Measurements from ENCODE around the gene CDC14B. TPM values are rescaled to one million over a fixed set of nuclear protein-coding genes. Genes with fewer than 3 reads are reported as not detected.

CDC14B gene
- polyA plus RNA-seq, 1 donor, result 18.7 TPM

- WGBS (ENCODE audit: insufficient coverage, low lambda C conversion rate), result no CpG with 5 or more reads among the region's 8 CpGs
- Histone ChIP-seq H3K27ac (ENCODE audit: low read length) (no peak overlapping the region), H3K27me3 (ENCODE audit: control insufficient read depth, insufficient read depth, low read length) (no peaks in the 10 kb centered on the region), H3K36me3 (ENCODE audit: control insufficient read depth, insufficient read depth, low read length) (no peaks in the 10 kb centered on the region), H3K4me1 (ENCODE audit: control insufficient read depth, insufficient read depth, low read length) (no peaks in the 10 kb centered on the region), H3K4me3 (ENCODE audit: low read length) (no peak overlapping the region), H3K9me3 (ENCODE audit: control insufficient read depth, low read depth, low read length) (no peaks in the 10 kb centered on the region)
- DNase-seq, result no peak
Measured at GRCh38 chr9:96461336-96461735, 158.3 kb downstream of the CDC14B start.

GRCh38 chr9:96460882-96461281, 158.8 kb downstream of the CDC14B start:
- Histone ChIP-seq H3K36me3 (ENCODE audit: control insufficient read depth, insufficient read depth, low read length) (no peaks in the 10 kb centered on the region), H3K4me3 (ENCODE audit: low read length) (no peak overlapping the region), H3K4me1 (ENCODE audit: control insufficient read depth, insufficient read depth, low read length) (no peaks in the 10 kb centered on the region), H3K27ac (ENCODE audit: low read length) (no peak overlapping the region), H3K27me3 (ENCODE audit: control insufficient read depth, insufficient read depth, low read length) (no peaks in the 10 kb centered on the region), H3K9me3 (ENCODE audit: control insufficient read depth, low read depth, low read length) (no peaks in the 10 kb centered on the region)
- DNase-seq, result no peak

DNA sequence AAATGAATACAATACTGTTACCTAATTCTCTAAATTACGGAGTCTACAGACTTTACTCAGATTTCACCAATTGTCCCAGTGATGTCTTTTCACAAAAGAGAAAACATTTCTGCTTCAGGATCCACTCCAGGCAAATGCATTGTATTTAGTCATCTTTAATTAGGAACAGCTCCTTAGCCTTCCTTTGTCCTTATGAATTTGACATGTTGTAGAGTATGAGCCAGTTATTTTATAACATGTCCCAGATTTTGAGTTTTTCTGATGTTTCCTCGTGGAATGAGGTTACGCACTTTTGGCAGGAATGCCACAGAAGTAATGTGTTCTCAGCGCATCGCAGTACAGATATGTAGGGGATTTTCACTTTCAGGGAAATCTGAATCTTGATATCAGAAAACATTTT, 159.2 kb downstream of the CDC14B start:
- DNase-seq, result no peak
- WGBS (ENCODE audit: insufficient coverage, low lambda C conversion rate), result no CpG with 5 or more reads among the region's 5 CpGs
- no peak overlapping the region for H3K27ac ChIP-seq (ENCODE audit: low read length)
- no peaks in the 10 kb centered on the region for H3K9me3 ChIP-seq (ENCODE audit: control insufficient read depth, low read depth, low read length)
- H3K4me1 ChIP-seq (ENCODE audit: control insufficient read depth, insufficient read depth, low read length), result no peaks in the 10 kb centered on the region
- no peaks in the 10 kb centered on the region for H3K36me3 ChIP-seq (ENCODE audit: control insufficient read depth, insufficient read depth, low read length)
- H3K27me3 ChIP-seq (ENCODE audit: control insufficient read depth, insufficient read depth, low read length), result no peaks in the 10 kb centered on the region
- H3K4me3 ChIP-seq (ENCODE audit: low read length), result no peak overlapping the region

DNA sequence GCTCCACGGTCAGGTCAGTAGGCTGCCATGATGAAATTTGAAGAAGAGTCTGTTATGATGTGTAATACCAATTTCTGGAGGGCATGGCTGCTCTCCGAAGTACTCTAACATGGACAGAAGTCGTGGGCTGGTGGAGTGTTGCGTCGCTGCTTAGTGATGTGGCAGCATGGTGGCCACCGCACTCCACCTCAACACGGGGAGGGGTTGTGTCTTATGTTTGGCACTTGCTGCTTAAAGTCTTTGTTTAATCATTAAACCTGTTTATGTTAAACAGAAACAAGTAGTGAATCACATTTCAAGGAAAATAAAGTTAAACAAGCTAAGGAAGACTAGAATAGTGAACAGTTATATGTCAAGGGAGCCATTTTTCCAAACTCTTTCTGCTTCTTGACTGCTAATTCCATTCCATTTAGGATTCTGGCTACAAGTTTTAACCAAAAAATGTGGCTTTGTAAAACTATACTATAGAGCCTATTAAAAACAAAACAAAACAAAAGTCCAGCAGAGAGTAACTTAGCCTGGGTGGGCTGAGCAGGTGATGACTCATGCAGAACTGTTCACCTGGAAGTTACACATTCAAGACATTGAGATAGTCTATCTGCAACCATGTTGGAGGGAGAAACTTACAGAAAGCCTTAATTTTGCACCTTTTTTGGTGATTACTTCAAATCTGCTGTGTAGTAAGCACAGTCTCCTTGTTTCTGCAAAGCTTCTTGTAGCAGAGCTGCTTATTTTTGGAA, 160.2 kb downstream of the CDC14B start:
- DNase-seq, result no peak
- H3K4me1 ChIP-seq (ENCODE audit: control insufficient read depth, insufficient read depth, low read length), result no peaks in the 10 kb centered on the region
- no peaks in the 10 kb centered on the region for H3K9me3 ChIP-seq (ENCODE audit: control insufficient read depth, low read depth, low read length)
- WGBS (ENCODE audit: insufficient coverage, low lambda C conversion rate), result no CpG with 5 or more reads among the region's 7 CpGs
- no peaks in the 10 kb centered on the region for H3K36me3 ChIP-seq (ENCODE audit: control insufficient read depth, insufficient read depth, low read length)
- no peak overlapping the region for H3K27ac ChIP-seq (ENCODE audit: low read length)
- H3K4me3 ChIP-seq (ENCODE audit: low read length), result no peak overlapping the region
- no peaks in the 10 kb centered on the region for H3K27me3 ChIP-seq (ENCODE audit: control insufficient read depth, insufficient read depth, low read length)

DNA sequence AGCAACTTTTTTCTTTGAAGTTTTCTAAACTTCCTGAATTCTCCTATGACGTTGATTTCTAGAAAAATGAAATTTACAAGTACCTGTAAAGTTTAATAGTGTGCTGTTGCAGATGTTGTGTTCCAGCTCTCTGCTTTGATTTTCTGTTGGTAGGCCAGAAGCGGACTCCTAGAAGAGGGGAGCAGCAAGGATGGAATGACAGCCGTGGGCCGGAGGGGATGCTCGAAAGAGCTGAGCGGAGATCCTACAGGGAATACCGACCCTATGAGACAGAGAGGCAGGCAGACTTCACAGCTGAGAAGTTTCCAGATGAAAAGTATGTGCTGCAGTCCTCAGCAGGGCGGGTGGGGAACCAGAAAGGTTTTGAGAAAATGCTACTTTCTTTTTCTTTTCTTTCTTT, 161.4 kb downstream of the CDC14B start:
- H3K27me3 ChIP-seq (ENCODE audit: control insufficient read depth, insufficient read depth, low read length), result no peaks in the 10 kb centered on the region
- WGBS (ENCODE audit: insufficient coverage, low lambda C conversion rate), result 100% methylated on average over 1 of the region's 8 CpGs
- no peaks in the 10 kb centered on the region for H3K4me1 ChIP-seq (ENCODE audit: control insufficient read depth, insufficient read depth, low read length)
- no peak for DNase-seq
- no peak overlapping the region for H3K27ac ChIP-seq (ENCODE audit: low read length)
- H3K36me3 ChIP-seq (ENCODE audit: control insufficient read depth, insufficient read depth, low read length), result no peaks in the 10 kb centered on the region
- no peaks in the 10 kb centered on the region for H3K9me3 ChIP-seq (ENCODE audit: control insufficient read depth, low read depth, low read length)
- no peak overlapping the region for H3K4me3 ChIP-seq (ENCODE audit: low read length)

DNA sequence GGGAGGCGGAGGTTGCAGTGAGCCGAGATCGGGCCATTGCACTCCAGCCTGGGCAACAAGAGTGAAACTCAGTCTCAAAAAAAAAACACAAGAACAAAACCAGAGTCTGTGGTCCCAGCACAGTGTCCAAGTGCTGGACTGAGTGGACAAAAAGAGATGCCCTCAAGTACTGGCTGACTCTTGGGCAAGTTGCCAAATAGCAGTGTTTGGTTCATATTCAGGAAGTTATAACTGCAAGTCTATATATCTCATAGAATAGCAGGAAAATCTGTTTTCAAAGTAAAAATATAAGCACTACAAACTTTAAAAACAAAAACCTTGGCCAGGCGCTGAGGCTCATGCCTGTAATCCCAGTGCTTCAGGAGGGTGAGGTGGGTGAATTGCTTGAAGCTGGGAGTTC, 162.4 kb downstream of the CDC14B start:
- Histone ChIP-seq H3K27me3 (ENCODE audit: control insufficient read depth, insufficient read depth, low read length) (no peaks in the 10 kb centered on the region), H3K9me3 (ENCODE audit: control insufficient read depth, low read depth, low read length) (no peaks in the 10 kb centered on the region), H3K27ac (ENCODE audit: low read length) (no peak overlapping the region), H3K4me3 (ENCODE audit: low read length) (no peak overlapping the region), H3K36me3 (ENCODE audit: control insufficient read depth, insufficient read depth, low read length) (no peaks in the 10 kb centered on the region), H3K4me1 (ENCODE audit: control insufficient read depth, insufficient read depth, low read length) (no peaks in the 10 kb centered on the region)
- no peak for DNase-seq
- no CpG with 5 or more reads among the region's 4 CpGs for WGBS (ENCODE audit: insufficient coverage, low lambda C conversion rate)

DNA sequence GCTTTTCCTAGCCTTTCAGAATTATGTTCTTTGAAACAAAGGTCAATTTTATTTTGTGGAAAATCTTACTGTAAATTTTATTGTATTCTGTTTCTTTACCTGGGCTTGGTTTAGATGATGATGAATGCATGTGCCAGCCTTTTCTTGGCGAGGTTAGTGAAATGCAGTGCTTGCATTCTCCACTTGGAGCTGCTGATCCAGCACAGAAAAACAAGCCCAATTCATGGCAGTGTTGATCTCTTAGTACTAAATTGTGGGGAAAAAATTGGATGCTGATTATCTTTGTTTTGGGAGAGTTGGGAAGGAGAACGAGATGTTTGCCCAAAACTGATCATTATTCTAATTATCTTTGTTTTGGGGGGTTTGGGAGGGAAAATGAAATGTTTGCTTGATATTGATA, 166.0 kb downstream of the CDC14B start:
- Histone ChIP-seq H3K36me3 (ENCODE audit: control insufficient read depth, insufficient read depth, low read length) (no peaks in the 10 kb centered on the region), H3K9me3 (ENCODE audit: control insufficient read depth, low read depth, low read length) (no peaks in the 10 kb centered on the region), H3K4me3 (ENCODE audit: low read length) (no peak overlapping the region), H3K27me3 (ENCODE audit: control insufficient read depth, insufficient read depth, low read length) (peaks cover 14% of the 10 kb centered on the region), H3K27ac (ENCODE audit: low read length) (no peak overlapping the region), H3K4me1 (ENCODE audit: control insufficient read depth, insufficient read depth, low read length) (no peaks in the 10 kb centered on the region)
- DNase-seq, result peak in 1 of 2 donors; percentile 11
- WGBS (ENCODE audit: insufficient coverage, low lambda C conversion rate), result no CpG with 5 or more reads among the region's 2 CpGs

DNA sequence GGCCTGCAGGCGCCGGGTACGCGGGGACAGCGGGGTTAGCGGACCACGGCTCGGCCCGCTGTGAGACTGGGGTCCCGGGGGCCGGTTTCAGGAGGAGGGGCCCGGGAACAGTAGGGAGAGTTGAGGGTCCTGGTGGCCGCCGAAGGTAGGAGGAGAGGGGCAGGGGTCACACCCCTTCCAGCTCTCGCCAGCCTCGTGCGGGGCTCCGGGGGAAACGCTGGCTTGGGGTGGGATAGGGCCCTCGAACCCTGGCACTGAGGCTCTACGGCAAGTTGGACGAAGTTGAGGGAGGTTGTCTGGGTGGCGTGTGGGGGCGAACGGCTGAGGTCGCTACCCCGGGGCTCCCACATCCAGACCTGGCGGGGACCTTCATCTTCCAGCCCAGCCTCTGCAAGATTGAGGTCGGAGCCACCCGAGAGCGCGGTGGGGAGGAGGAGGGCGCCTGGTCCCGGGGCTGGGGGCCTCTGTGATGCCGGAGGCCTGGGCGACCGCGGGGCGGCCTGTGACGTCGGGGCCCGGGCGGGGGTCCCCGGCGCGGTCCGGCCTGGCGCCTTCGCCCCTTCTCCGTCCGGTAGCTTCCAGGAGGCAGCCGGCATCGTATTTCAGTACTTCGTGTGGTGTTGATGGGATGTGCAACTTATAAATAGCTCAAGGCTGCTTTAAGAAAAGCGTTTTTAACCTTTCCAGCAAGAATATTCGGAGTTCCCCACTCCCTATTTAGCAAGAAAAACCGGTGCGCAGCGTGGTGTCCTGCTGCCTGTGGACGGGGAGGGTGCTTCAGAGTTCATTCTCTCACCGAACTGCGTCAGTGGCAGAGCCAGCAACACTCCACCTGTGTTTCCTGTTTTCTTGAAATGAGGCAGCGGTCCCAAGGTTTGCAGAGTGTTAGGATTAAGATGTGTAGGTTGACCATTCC, 168.8 kb downstream of the CDC14B start:
- Histone ChIP-seq H3K4me3 (ENCODE audit: low read length) (peak overlapping the region; percentile 61), H3K27ac (ENCODE audit: low read length) (no peak overlapping the region), H3K9me3 (ENCODE audit: control insufficient read depth, low read depth, low read length) (no peaks in the 10 kb centered on the region), H3K27me3 (ENCODE audit: control insufficient read depth, insufficient read depth, low read length) (peaks cover 20% of the 10 kb centered on the region), H3K36me3 (ENCODE audit: control insufficient read depth, insufficient read depth, low read length) (no peaks in the 10 kb centered on the region), H3K4me1 (ENCODE audit: control insufficient read depth, insufficient read depth, low read length) (no peaks in the 10 kb centered on the region)
- peak in 1 of 2 donors; percentile 52 for DNase-seq
- WGBS (ENCODE audit: insufficient coverage, low lambda C conversion rate), result no CpG with 5 or more reads among the region's 63 CpGs

Other genes starting within 250 kb of the CDC14B start
- 70.5 TPM for gene SLC35D2, start 236.1 kb downstream of the CDC14B start, polyA plus RNA-seq
- 8.2 TPM for gene ZNF367, start 201.5 kb downstream of the CDC14B start, polyA plus RNA-seq
- 6.3 TPM for gene HABP4, start 169.7 kb downstream of the CDC14B start, polyA plus RNA-seq
- gene PRXL2C, start 35.5 kb upstream of the CDC14B start, polyA plus RNA-seq, result 5.9 TPM
- gene ZNF510, start 158.2 kb upstream of the CDC14B start, polyA plus RNA-seq, result 9.7 TPM
- 7.2 TPM for gene ZNF782, start 234.7 kb upstream of the CDC14B start, polyA plus RNA-seq